Breast epithelium (tissue), 3 donors: ENCODE measurements around the gene TYK2.

ENCODE experiments used
- CTCF ChIP-seq, 3 donors: fragments of 450-650 bp; IDR thresholded peaks; one replicate each; pipeline ENCODE4 v1.5.1; 2016 to 2017; ENCODE audit warnings: antibody characterized with exemption in 3 of 3, mild to moderate bottlenecking in 3 of 3, moderate library complexity in 3 of 3
- POLR2A ChIP-seq: fragments of 450-650 bp; IDR thresholded peaks from one replicate; pipeline ENCODE4 v1.6.1; 2016; ENCODE audit warnings: antibody characterized with exemption, mild to moderate bottlenecking, moderate library complexity
- POLR2AphosphoS5 ChIP-seq, 3 donors: sonication (generic); formaldehyde crosslinking; IDR thresholded peaks; one replicate each; pipeline ENCODE4 v1.6.1; 2017; ENCODE audit warnings: antibody characterized with exemption in 3 of 3

DNA sequence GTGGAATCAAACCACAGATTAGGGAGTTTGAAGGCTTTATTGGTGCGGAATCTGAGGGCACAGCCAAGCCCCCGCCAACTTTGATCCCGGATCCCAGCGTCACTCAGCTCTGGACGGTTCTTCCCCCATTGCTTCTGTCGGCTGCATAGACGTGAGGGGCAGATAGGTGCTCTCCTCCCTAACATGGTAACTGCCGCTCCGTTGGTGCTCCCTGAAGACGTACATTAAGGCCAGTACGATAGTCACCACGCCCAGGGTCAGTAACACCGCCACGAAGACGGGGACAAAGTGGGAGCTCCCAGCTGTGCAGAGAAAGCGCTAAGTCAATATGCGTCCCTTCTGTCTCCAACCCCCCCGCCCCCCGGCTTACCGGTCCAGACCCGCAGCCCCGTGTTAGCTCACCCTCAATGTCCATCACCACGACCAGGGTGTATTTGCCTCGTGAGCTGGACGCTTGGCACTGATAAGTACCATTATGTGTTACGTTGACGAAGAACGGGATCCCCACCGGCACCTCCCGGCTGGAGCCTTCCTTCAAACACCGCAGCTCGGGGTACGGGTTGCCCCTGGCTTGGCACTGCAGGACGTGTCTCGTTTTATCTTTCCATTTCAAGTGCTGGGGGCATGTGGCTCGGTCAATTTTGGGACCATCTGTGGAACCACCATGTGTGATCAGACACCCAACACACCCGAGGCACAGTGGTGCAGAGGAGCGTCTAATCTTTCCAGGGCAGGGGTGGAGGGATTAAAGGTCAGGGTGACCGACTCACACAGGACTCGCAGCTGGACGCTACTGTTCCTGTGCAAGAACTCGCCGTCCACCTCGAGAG, 46.4 kb downstream of the TYK2 start:
- TF ChIP-seq CTCF (IDR thresholded peaks at IDR 0.05) (no peak), POLR2A (no peak), POLR2AphosphoS5 (IDR thresholded peaks at IDR 0.05) (no peak)
